GM19397 (cell line): ENCODE measurements around the gene DKK2.
"Not testable (repeated sequence)": the region's sequence is repeated elsewhere in the genome, so short reads cannot be mapped to it uniquely, and the experiment has no call there.

Source experiments
- ATAC-seq: cut with Tn5 transposase; IDR thresholded peaks from one replicate; pipeline ENCODE4 v1.9.1; 2021; ENCODE audit warnings: mild to moderate bottlenecking, moderate library complexity; ENCODE audit not compliant: unreplicated experiment

The DKK2 gene

DNA sequence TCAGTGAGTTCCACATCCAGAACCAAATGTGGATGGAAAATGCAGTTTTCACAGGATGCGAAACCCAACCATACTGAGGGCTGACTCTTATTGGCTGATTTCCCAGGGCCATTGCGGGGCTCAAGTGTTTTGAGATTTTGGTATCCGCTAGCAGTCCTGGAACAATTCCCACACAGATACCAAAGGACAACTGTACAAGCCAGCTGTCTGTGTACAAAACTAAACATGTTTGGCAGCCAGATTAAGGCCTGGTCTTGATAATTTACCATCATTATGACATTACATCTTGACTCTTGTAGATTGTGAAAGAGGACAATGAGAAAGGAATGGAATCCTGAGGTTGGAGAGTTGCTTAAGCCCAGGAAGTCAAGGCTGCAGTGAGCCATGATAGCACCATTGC, 121.9 kb downstream of the DKK2 start:
- no peak for ATAC-seq

DNA sequence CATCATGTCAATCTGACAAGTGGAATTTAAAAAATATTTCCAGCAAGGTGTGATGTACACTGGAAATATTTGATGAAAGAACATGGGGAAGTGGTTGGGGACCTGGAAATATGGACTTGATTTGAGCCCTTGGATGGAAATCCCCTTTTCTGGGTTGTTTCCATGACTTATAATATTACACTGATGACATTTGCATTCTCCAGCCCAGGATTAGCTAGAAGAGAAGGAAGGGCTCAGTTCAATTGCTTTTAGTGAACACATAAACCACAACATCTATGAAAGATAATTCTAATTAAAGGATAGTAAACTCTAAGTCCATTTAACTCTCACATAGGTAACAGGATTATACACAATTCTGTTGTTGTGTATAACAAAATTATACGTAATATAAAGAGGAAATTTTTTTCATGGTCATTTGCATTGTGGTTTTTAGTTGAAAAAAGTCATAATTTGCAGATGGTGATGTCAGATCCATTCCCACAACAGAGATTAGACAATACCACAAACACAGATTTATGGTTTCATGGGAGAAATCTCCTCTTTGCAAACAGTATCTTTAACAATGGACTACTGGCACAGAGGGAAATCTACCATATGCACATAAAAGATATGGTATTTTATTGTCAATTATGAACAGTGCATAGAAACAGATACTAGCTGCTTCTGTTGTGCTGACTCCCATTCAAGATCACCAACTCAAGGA, 126.5 kb downstream of the DKK2 start:
- no peak for ATAC-seq

DNA sequence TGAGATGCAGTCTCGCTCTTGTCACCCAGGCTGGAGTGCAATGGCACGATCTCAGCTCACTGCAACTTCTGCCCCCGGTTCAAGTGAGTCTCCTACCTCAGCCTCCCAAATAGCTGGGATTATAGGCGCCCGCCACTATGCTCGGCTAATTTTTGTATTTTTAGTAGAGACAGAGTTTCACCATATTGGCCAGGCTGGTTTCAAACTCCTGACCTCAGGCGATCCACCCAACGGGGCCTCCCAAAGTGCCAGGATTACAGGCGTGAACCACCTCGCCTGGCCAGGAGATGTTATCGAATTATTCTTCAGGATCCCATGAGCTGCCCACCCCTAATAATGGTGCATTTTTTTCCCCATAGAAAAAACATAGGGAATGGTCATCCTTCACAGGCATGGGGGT, 128.1 kb downstream of the DKK2 start:
- not testable (repeated sequence) for ATAC-seq

- ATAC-seq = no peak
Measured at GRCh38 chr4:106907216-106907615, 128.9 kb downstream of the DKK2 start.

- ATAC-seq = no peak
Measured at GRCh38 chr4:106906728-106907127, 129.4 kb downstream of the DKK2 start.

GRCh38 chr4:106898621-106899230, 137.4 kb downstream of the DKK2 start:
- no peak for ATAC-seq

DNA sequence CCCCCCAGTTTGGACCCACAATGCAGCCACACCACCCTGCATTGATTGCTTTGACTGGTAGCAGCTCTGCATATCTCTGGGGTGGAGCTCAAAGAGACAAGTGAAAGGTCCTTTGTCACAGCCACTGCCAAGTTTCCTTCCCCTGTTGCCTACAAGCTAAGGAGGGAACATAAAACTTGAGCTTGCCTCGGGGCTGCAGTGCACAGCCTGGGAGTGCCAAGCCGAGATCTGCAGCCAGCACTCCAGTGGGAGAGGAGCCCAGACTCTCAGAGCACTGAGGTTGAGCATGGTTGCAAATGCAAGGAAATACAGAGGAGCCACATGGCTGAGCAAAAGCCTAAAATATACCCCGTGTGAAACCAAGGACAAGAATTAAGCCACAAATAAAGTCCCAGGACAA, 142.2 kb downstream of the DKK2 start:
- ATAC-seq = no peak

DNA sequence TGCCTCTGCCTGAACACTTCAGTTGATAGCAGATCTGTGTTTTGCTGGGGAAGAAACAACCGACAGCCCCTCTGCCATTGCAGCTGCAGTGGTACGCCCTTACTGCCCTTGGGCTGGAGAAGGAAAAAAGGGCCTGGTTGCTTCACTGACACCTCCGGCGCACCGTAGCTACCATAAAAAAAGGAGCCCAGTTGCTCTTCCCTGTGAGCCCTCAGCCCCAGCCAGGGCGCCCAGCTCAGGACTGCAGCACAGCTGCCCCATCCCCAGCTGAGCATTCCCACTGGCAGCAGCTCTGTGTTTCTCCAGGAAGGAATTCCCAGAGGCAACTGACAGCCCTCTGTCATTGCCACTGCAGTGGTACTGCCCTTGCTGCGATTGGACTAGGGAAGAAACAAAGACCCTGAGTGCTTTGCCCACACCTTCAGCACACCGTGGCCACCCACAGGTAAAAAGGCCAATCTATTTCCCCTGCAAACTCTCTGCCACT, 142.7 kb downstream of the DKK2 start:
- no peak for ATAC-seq

DNA sequence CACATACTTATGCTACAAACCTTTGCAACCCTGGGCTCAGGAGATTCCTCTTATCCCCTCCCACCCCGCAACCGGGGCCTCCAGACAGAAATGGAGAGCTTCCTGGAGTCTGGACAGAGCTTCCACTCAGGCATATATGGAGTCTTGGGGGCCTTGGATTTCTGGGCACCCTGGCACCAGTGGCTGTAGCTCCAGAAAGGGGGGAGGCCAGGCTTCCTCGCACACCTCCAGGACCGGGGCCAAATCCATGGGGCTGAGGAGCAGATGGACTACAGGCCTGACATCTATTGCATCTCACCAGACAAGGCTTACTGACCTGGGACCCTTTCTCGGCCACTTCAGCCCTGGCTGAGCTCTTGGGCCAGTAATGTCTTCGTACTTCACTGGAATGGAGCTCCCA, 143.3 kb downstream of the DKK2 start:
- ATAC-seq = no peak

DNA sequence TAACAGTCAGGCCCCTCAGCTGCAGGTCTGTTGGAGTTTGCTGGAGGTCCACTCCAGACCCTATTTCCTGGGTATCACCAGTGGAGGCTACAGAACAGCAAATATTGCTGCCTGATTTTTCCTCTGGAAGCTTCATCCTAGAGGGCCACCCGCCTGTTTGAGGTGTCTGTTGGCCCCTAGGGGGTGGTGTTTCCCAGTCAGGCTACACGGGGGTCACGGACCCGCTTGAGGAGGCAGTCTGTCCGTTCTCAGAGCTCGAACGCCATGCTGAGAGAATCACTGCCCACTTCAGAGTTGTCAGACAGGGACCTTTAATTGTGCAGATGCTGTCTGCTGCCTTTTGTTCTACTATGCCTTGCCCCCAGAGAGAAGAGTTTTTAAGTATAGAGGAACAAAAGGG, 160.8 kb downstream of the DKK2 start:
- ATAC-seq = no peak
